ENCODE results near the gene SSUH2.

DNA sequence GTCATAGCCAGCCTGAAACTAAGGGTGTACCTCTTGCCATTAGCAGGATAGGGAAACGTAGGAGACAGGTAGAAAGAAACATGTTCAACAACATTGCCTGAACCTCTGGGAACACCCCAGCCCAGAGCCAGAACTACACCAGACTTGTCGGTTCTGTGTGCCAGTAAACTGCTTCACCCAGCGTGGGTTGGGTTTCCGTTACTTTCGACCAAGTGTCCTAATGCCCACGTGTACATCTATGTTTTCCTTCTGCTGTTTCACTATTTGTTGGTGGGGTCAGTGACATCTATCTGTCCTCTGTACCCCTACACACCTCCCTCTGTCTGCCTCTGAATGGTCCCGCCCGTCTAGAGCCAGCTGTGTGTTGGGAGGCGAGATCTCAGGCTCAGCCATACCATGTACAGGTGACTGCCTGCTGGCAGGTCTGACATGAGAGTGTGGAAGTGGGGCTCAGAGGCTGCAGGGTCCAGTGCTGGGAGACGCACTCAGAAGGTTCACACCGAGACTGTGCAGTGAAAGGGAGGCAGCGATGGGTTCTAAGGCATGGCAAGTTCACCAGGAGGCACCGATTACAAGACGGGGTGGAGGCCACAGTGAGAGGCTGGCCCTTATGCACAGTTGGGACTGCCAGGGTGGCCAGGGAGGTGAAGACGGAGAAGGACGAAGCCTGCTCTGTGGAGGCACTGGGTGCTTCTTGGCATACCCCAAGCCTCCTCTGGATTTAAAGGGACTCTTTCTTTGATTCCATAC lies 36.4 kb downstream of the SSUH2 start:
- TF ChIP-seq, protein P1, sequence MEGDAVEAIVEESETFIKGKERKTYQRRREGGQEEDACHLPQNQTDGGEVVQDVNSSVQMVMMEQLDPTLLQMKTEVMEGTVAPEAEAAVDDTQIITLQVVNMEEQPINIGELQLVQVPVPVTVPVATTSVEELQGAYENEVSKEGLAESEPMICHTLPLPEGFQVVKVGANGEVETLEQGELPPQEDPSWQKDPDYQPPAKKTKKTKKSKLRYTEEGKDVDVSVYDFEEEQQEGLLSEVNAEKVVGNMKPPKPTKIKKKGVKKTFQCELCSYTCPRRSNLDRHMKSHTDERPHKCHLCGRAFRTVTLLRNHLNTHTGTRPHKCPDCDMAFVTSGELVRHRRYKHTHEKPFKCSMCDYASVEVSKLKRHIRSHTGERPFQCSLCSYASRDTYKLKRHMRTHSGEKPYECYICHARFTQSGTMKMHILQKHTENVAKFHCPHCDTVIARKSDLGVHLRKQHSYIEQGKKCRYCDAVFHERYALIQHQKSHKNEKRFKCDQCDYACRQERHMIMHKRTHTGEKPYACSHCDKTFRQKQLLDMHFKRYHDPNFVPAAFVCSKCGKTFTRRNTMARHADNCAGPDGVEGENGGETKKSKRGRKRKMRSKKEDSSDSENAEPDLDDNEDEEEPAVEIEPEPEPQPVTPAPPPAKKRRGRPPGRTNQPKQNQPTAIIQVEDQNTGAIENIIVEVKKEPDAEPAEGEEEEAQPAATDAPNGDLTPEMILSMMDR (IDR thresholded peaks at IDR 0.05) = no peak
- TF ChIP-seq POLR2A (IDR thresholded peaks at IDR 0.05) = no peak

All from adrenal gland (tissue), 5 donors.